Naive thymus-derived CD4-positive, alpha-beta T cell (primary cell): ENCODE data around the gene MBLAC1. TPM values are rescaled to one million over a fixed set of nuclear protein-coding genes. Genes with fewer than 3 reads are reported as not detected.

Experiments used
- ATAC-seq: fragments of 150-1000 bp; cut with Tn5 transposase; 2 replicates; pipeline ENCODE4 v1.10.0; 2021; ENCODE audit warnings: mild to moderate bottlenecking, moderate library complexity
- CTCF ChIA-PET: fragments of 350-600 bp; sonication (Branson Sonifier 250); formaldehyde crosslinking; loops from one replicate; lab custom pipeline; 2021; ENCODE audit warnings: antibody characterized with exemption; lab: Charles Lee
- POLR2A ChIA-PET: fragments of 350-600 bp; sonication (Branson Sonifier 250); formaldehyde crosslinking; loops from one replicate; lab custom pipeline; 2021; ENCODE audit warnings: antibody characterized with exemption, inconsistent platforms; lab: Charles Lee
- DNase-seq, 9 donors: peaks; one replicate each; pipeline versions ENCODE4 v3.0.0 to v3.0.0-alpha.2; 2020 to 2022; ENCODE audit warnings: mixed read lengths in 1 of 9
- H3K27ac ChIP-seq: one replicate; pipeline ENCODE4 v1.7.0; 2013; ENCODE audit warnings: mild to moderate bottlenecking, low read depth, low read length, moderate library complexity
- H3K27me3 ChIP-seq, 2 donors: one replicate each; pipeline ENCODE4 v1.7.0; 2013; ENCODE audit warnings: low read length in 2 of 2, mild to moderate bottlenecking in 2 of 2, moderate library complexity in 2 of 2; ENCODE audit not compliant: control insufficient read depth in 2 of 2, insufficient read depth in 2 of 2
- H3K36me3 ChIP-seq, 3 experiments: 1 replicate in 2 of 3; 2 replicates in 1 of 3; pipeline ENCODE4 v1.7.0; 2013; ENCODE audit warnings: low read length in 3 of 3, mild to moderate bottlenecking in 3 of 3, moderate library complexity in 1 of 3; ENCODE audit not compliant: insufficient read depth in 3 of 3, control insufficient read depth in 2 of 3
- H3K4me1 ChIP-seq, 2 donors: one replicate each; pipeline ENCODE4 v1.7.0; 2013; ENCODE audit warnings: low read length in 2 of 2, mild to moderate bottlenecking in 2 of 2, moderate library complexity in 1 of 2; ENCODE audit not compliant: control insufficient read depth in 2 of 2, insufficient read depth in 2 of 2
- H3K4me3 ChIP-seq: 2 replicates; pipeline ENCODE4 v1.7.0; 2013; ENCODE audit warnings: mild to moderate bottlenecking, low read length
- H3K9me3 ChIP-seq, 3 experiments: 1 replicate in 2 of 3; 2 replicates in 1 of 3; pipeline ENCODE4 v1.7.0; 2013; ENCODE audit warnings: low read length in 3 of 3; ENCODE audit not compliant: control insufficient read depth in 2 of 3
- H3K27ac Mint-ChIP-seq, 9 donors: one replicate each; pipeline ENCODE4 v1.8.0; 2020 to 2022; ENCODE audit warnings: mixed read lengths in 9 of 9, mild to moderate bottlenecking in 8 of 9, moderate library complexity in 5 of 9, inconsistent platforms in 2 of 9
- H3K27me3 Mint-ChIP-seq, 5 donors: one replicate each; pipeline ENCODE4 v1.8.0; 2021 to 2022; ENCODE audit warnings: mixed read lengths in 5 of 5, mild to moderate bottlenecking in 1 of 5
- H3K36me3 Mint-ChIP-seq, 5 donors: one replicate each; pipeline ENCODE4 v1.8.0; 2020 to 2022; ENCODE audit warnings: mixed read lengths in 5 of 5, mild to moderate bottlenecking in 3 of 5, inconsistent platforms in 1 of 5
- H3K4me1 Mint-ChIP-seq, 7 donors: one replicate each; pipeline ENCODE4 v1.8.0; 2020 to 2022; ENCODE audit warnings: mixed read lengths in 7 of 7, mild to moderate bottlenecking in 3 of 7, inconsistent platforms in 1 of 7
- H3K4me3 Mint-ChIP-seq, 10 donors: one replicate each; pipeline ENCODE4 v1.8.0; 2020 to 2022; ENCODE audit warnings: mild to moderate bottlenecking in 10 of 10, mixed read lengths in 10 of 10, moderate library complexity in 6 of 10, inconsistent platforms in 2 of 10
- H3K9me3 Mint-ChIP-seq, 11 donors: one replicate each; pipeline ENCODE4 v1.8.0; 2020 to 2022; ENCODE audit warnings: mixed read lengths in 11 of 11, mild to moderate bottlenecking in 4 of 11, inconsistent platforms in 1 of 11, moderate library complexity in 1 of 11
- intact Hi-C, 2 donors: fragments of 100-400 bp; cut with micrococcal nuclease; formaldehyde crosslinking; loops; one replicate each; pipeline ENCODE4 v1.15.1; 2023
- polyA plus RNA-seq, 2 donors: library from polyadenylated mRNA; unstranded; fragments of 300-500 nt; fragmentation: Illumina TruSeq; gene quantifications; one replicate each; pipeline ENCODE4 v1.2.3, GENCODE V29; 2021
- total RNA-seq, 6 experiments: library from RNA in 5 of 6; stranded (reverse) in 5 of 6; gene quantifications; 1 replicate in 5 of 6; 2 replicates in 1 of 6; pipeline ENCODE4 v1.2.3 and lab custom pipeline; 2021 to 2026

MBLAC1 gene
- total and polyA plus RNA-seq, 7 experiments from 2014 or later, result 1.5 to 6.3 (median 4.5) TPM

- Mint-ChIP-seq H3K4me3 (peak overlapping the region in 2 of 10 donors; percentile 1 to 40), H3K27me3 (peaks cover 0 to 13% (median 0%) of the 10 kb centered on the region in 5 donors), H3K36me3 (peaks cover 0 to 8% (median 0%) of the 10 kb centered on the region in 5 donors), H3K9me3 (no peaks in the 10 kb centered on the region), H3K27ac (peak overlapping the region in 7 of 9 donors; percentile 10 to 81 (median 42)), H3K4me1 (peaks cover 33 to 64% (median 52%) of the 10 kb centered on the region in 7 donors)
- Histone ChIP-seq H3K4me1 (peaks cover 5 to 37% of the 10 kb centered on the region in 2 donors), H3K36me3 (peaks cover 0 to 10% (median 0%) of the 10 kb centered on the region in 3 experiments), H3K27me3 (no peaks in the 10 kb centered on the region), H3K4me3 (no peak overlapping the region), H3K27ac (no peak overlapping the region), H3K9me3 (no peaks in the 10 kb centered on the region)
- ChIA-PET POLR2A (interaction anchor here (20.9 to 23.1 kb wide), 2 partner anchors 7 to 12 kb away, joined by 383 read pairs; partner anchors contain the start of genes GAL3ST4, GPC2, STAG3 and TRAPPC14), CTCF (interaction anchor here (0.6 to 1.3 kb wide), 3 partner anchors 24 to 41 kb away, joined by 3 to 4 read pairs (median 3); no protein-coding TSS in a partner anchor)
- DNase-seq (no peak), ATAC-seq (no peak)
- intact Hi-C loops, result no loop called here
These were observed 47.2 kb downstream of the MBLAC1 start for GRCh38 chr7:100173806-100174495.

DNA sequence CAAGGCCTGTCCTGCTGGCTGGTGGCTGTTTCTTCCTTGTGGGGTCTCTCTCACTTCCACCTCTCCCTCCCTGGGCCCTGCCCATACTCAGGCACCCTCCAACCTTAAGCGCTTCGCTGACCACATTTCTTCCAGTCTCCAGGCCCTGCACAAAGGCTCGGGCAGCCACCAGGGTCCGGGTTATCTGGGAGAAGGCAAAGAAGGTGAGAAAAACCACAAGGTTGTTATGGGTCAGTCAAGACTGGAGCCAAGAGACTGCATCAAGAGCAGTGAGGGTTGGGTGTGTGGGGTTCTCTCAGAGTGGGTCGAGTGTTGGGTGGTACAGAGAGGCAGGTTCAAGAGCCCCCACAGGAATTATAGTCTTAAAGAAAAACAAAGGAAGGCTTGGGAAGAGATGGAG is 47.8 kb downstream of the MBLAC1 start:
- H3K4me3 ChIP-seq, result no peak overlapping the region
- H3K36me3 Mint-ChIP-seq, result peaks cover 0 to 8% (median 0%) of the 10 kb centered on the region in 5 donors
- H3K27ac ChIP-seq, result no peak overlapping the region
- ChIA-PET CTCF (no interaction called here), POLR2A (interaction anchor here (1.1 to 20.9 kb wide), 3 partner anchors 12 to 47 kb away, joined by 3 to 383 read pairs (median 7); partner anchors contain the start of genes GAL3ST4, LAMTOR4 and TRAPPC14)
- ATAC-seq (no peak), DNase-seq (no peak)
- peak overlapping the region in 1 of 10 donors; percentile 37 for H3K4me3 Mint-ChIP-seq
- H3K4me1 ChIP-seq, result peaks cover 5 to 31% of the 10 kb centered on the region in 2 donors
- intact Hi-C loops, result no loop called here
- no peaks in the 10 kb centered on the region for H3K9me3 ChIP-seq
- no peaks in the 10 kb centered on the region for H3K9me3 Mint-ChIP-seq
- H3K27me3 ChIP-seq, result no peaks in the 10 kb centered on the region
- peaks cover 0 to 10% (median 0%) of the 10 kb centered on the region in 3 experiments for H3K36me3 ChIP-seq
- peak overlapping the region in 5 of 9 donors; percentile 56 to 81 (median 68) for H3K27ac Mint-ChIP-seq
- peaks cover 0 to 12% (median 0%) of the 10 kb centered on the region in 5 donors for H3K27me3 Mint-ChIP-seq
- peaks cover 29 to 62% (median 47%) of the 10 kb centered on the region in 7 donors for H3K4me1 Mint-ChIP-seq

DNA sequence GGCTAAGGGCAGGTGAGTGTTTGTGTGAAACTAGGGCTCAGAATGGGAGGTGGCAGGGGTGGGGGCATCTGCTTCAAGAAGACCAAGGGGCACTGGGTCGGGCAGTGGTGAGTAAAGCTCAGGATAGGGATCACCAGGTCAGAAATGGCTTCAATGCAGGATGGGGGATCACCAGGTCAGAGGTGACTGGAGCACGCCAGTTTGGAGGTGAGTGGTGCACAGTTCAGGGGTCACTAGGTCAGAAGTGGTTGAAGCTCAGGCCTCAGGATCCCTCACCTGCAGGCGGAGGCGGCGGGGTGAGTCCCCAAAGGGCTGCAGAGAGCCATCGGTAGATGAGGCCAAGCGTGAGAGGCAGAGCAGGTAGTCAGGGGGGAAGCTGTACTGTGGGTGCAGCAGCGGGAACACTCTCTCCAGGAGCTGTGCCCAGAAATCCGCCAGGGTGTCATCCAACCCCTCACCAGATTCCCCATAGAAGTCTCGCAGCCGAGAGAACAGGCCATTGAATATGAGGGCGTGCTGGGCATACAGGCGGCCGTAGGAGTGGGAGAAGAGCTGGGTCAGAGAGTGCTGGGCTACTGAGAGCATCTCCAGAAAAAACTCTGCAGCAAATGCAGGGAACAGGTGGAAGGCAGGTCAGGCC is 48.6 kb downstream of the MBLAC1 start:
- DNase-seq, result no peak
- peaks cover 0 to 2% (median 0%) of the 10 kb centered on the region in 11 donors for H3K9me3 Mint-ChIP-seq
- Histone ChIP-seq H3K4me1 (peaks cover 5 to 25% of the 10 kb centered on the region in 2 donors), H3K9me3 (no peaks in the 10 kb centered on the region), H3K27me3 (no peaks in the 10 kb centered on the region), H3K27ac (no peak overlapping the region), H3K4me3 (no peak overlapping the region), H3K36me3 (peaks cover 0 to 10% (median 0%) of the 10 kb centered on the region in 3 experiments)
- CTCF ChIA-PET, result interaction anchor here (0.7 to 2.9 kb wide), 3 partner anchors 8 to 43 kb away, joined by 3 to 14 read pairs (median 3); no protein-coding TSS in a partner anchor
- H3K4me1 Mint-ChIP-seq, result peaks cover 28 to 60% (median 43%) of the 10 kb centered on the region in 7 donors
- intact Hi-C loops, result loop anchor here (5.0 kb wide), 1 partner anchor 37 kb away; no protein-coding TSS in a partner anchor
- no peak for ATAC-seq
- H3K27ac Mint-ChIP-seq, result peak overlapping the region in 8 of 9 donors; percentile 42 to 88 (median 74)
- peaks cover 0 to 10% (median 0%) of the 10 kb centered on the region in 5 donors for H3K27me3 Mint-ChIP-seq
- H3K36me3 Mint-ChIP-seq, result peaks cover 0 to 10% (median 0%) of the 10 kb centered on the region in 5 donors
- peak overlapping the region; percentile 27 to 71 (median 51) for H3K4me3 Mint-ChIP-seq
- POLR2A ChIA-PET, result interaction anchor here (0.7 to 20.9 kb wide), 5 partner anchors 13 to 47 kb away, joined by 3 to 383 read pairs (median 3); partner anchors contain the start of genes GAL3ST4, LAMTOR4, PVRIG and TRAPPC14

GRCh38 chr7:100176096-100177044 is 49.6 kb downstream of the MBLAC1 start:
- Histone ChIP-seq H3K4me1 (peaks cover 7 to 25% of the 10 kb centered on the region in 2 donors), H3K27me3 (no peaks in the 10 kb centered on the region), H3K36me3 (peaks cover 0 to 10% (median 0%) of the 10 kb centered on the region in 3 experiments), H3K9me3 (no peaks in the 10 kb centered on the region), H3K4me3 (peak overlapping the region; percentile 70), H3K27ac (peak overlapping the region; percentile 76)
- peak overlapping the region in 8 of 9 donors; percentile 46 to 87 (median 72) for H3K27ac Mint-ChIP-seq
- intact Hi-C loops, result loop anchor here (1.0 to 5.0 kb wide), 11 partner anchors 7 to 436 kb away; partner anchors contain the start of genes LAMTOR4 (in 2 of the 2), MEPCE (in 2 of the 2), TRAPPC14 (in 2 of the 2) and AP4M1 (in 1 of the 2)
- H3K4me1 Mint-ChIP-seq, result peaks cover 27 to 63% (median 46%) of the 10 kb centered on the region in 7 donors
- ChIA-PET POLR2A (interaction anchor here (0.6 to 20.9 kb wide), 17 partner anchors 13 to 258 kb away, joined by 3 to 383 read pairs (median 4); partner anchors contain the start of genes AP4M1, COPS6, GAL3ST4 and LAMTOR4), CTCF (interaction anchor here (0.6 to 2.9 kb wide), 8 partner anchors 9 to 56 kb away, joined by 3 to 14 read pairs (median 3); no protein-coding TSS in a partner anchor)
- peaks cover 0 to 7% (median 0%) of the 10 kb centered on the region in 5 donors for H3K27me3 Mint-ChIP-seq
- peaks cover 0 to 10% (median 1%) of the 10 kb centered on the region in 11 donors for H3K9me3 Mint-ChIP-seq
- DNase-seq (no peak), ATAC-seq (no peak)
- peaks cover 0 to 12% (median 0%) of the 10 kb centered on the region in 5 donors for H3K36me3 Mint-ChIP-seq
- peak overlapping the region; percentile 76 to 84 (median 80) for H3K4me3 Mint-ChIP-seq
